MM.1S (cell line): Measurements from ENCODE around the gene PITX3.

ENCODE experiments used
- CTCF ChIP-seq: fragments of 300-600 bp; sonication (generic); IDR thresholded peaks from 2 replicates; pipeline ENCODE4 v1.5.1; 2016; ENCODE audit warnings: antibody characterized with exemption, low read length, mixed read lengths
- EZH2 ChIP-seq: fragments of 300-600 bp; sonication (generic); optimal IDR thresholded peaks from 2 replicates; pipeline ENCODE3; 2017; ENCODE audit warnings: low read depth, mild to moderate bottlenecking, antibody characterized with exemption, low read length, mixed read lengths
- EZH2phosphoT487 ChIP-seq: fragments of 300-600 bp; sonication (generic); IDR thresholded peaks from 2 replicates; pipeline ENCODE4 v1.6.1; 2018; ENCODE audit warnings: antibody characterized with exemption, low read length

- no peak for TF ChIP-seq CTCF
- no peak for TF ChIP-seq EZH2phosphoT487
- TF ChIP-seq EZH2 = no peak
Observed at GRCh38 chr10:102191956-102192355, 49.4 kb downstream of the PITX3 start.
